NT2/D1 (cell line): ENCODE measurements around the gene SYNDIG1.

Source experiments
- DNase-seq: peaks from one replicate; pipeline ENCODE4 v3.0.0-alpha.2; 2011; ENCODE audit warnings: low read depth, low spot score
- H3K27me3 ChIP-seq: 2 replicates; pipeline ENCODE4 v1.6.0; 2011; ENCODE audit warnings: mild to moderate bottlenecking; ENCODE audit not compliant: insufficient read length, insufficient read depth
- H3K36me3 ChIP-seq: 2 replicates; pipeline ENCODE4 v1.6.1; 2011; ENCODE audit warnings: mild to moderate bottlenecking, low read length, mixed read lengths; ENCODE audit not compliant: insufficient read depth, insufficient read length
- H3K4me1 ChIP-seq: 2 replicates; pipeline ENCODE4 v1.5.1; 2011; ENCODE audit not compliant: insufficient read depth, insufficient read length
- H3K4me3 ChIP-seq: 2 replicates; pipeline ENCODE4 v1.5.1; 2011; ENCODE audit warnings: low read depth; ENCODE audit not compliant: insufficient read length
- H3K9ac ChIP-seq: 2 replicates; pipeline ENCODE4 v1.6.0; 2011; ENCODE audit warnings: low read depth; ENCODE audit not compliant: insufficient read length
- H3K9me3 ChIP-seq: 2 replicates; pipeline ENCODE4 v1.5.1; 2011; ENCODE audit warnings: mild to moderate bottlenecking, low read length; ENCODE audit not compliant: insufficient read depth
- SUZ12 ChIP-seq: IDR thresholded peaks from 2 replicates; pipeline ENCODE4 v1.6.1; 2011; ENCODE audit not compliant: insufficient read length, insufficient read depth; ENCODE audit errors: extremely low read depth
- YY1 ChIP-seq: IDR thresholded peaks from 2 replicates; pipeline ENCODE4 v1.6.1; 2011; ENCODE audit not compliant: insufficient read length, insufficient read depth
- ZNF274 ChIP-seq: IDR thresholded peaks from 2 replicates; pipeline ENCODE4 v1.6.1; 2011; ENCODE audit warnings: mild to moderate bottlenecking, low read depth, low read length

SYNDIG1 gene

GRCh38 chr20:24484081-24484450 lies 14.6 kb downstream of the SYNDIG1 start:
- peaks cover 6% of the 10 kb centered on the region for H3K4me1 ChIP-seq
- no peak overlapping the region for H3K9ac ChIP-seq
- no peak overlapping the region for H3K4me3 ChIP-seq
- DNase-seq: no peak
- no peaks in the 10 kb centered on the region for H3K9me3 ChIP-seq
- TF ChIP-seq ZNF274: no peak
- TF ChIP-seq SUZ12: no peak
- TF ChIP-seq YY1: no peak
- H3K36me3 ChIP-seq: peaks cover 13% of the 10 kb centered on the region
- no peaks in the 10 kb centered on the region for H3K27me3 ChIP-seq

GRCh38 chr20:24485981-24486380 lies 16.6 kb downstream of the SYNDIG1 start:
- Histone ChIP-seq H3K9me3 (no peaks in the 10 kb centered on the region), H3K4me1 (peaks cover 9% of the 10 kb centered on the region), H3K27me3 (no peaks in the 10 kb centered on the region), H3K9ac (no peak overlapping the region), H3K36me3 (peaks cover 19% of the 10 kb centered on the region), H3K4me3 (no peak overlapping the region)
- TF ChIP-seq YY1 (no peak), ZNF274 (no peak), SUZ12 (no peak)
- no peak for DNase-seq

- TF ChIP-seq SUZ12 (no peak), YY1 (no peak), ZNF274 (no peak)
- H3K4me3 ChIP-seq: no peak overlapping the region
- no peak overlapping the region for H3K9ac ChIP-seq
These were observed 17.8 kb downstream of the SYNDIG1 start for GRCh38 chr20:24487240-24487639.

GRCh38 chr20:24487648-24488047 lies 18.2 kb downstream of the SYNDIG1 start:
- no peak for DNase-seq
- H3K36me3 ChIP-seq: peaks cover 19% of the 10 kb centered on the region

More at GRCh38 chr20:24487240-24487639, 17.8 kb downstream of the SYNDIG1 start:
- peaks cover 19% of the 10 kb centered on the region for H3K36me3 ChIP-seq
- H3K9me3 ChIP-seq: no peaks in the 10 kb centered on the region
- no peak for DNase-seq
- no peaks in the 10 kb centered on the region for H3K27me3 ChIP-seq
- H3K4me1 ChIP-seq: peaks cover 16% of the 10 kb centered on the region

GRCh38 chr20:24488064-24488799 lies 18.8 kb downstream of the SYNDIG1 start:
- Histone ChIP-seq H3K4me1 (peaks cover 16% of the 10 kb centered on the region), H3K36me3 (peaks cover 19% of the 10 kb centered on the region), H3K9ac (no peak overlapping the region), H3K9me3 (no peaks in the 10 kb centered on the region), H3K4me3 (no peak overlapping the region), H3K27me3 (no peaks in the 10 kb centered on the region)
- TF ChIP-seq ZNF274: no peak
- no peak for TF ChIP-seq SUZ12
- TF ChIP-seq YY1: no peak
- DNase-seq: no peak

More at GRCh38 chr20:24487648-24488047, 18.2 kb downstream of the SYNDIG1 start:
- Histone ChIP-seq H3K4me3 (no peak overlapping the region), H3K9ac (no peak overlapping the region), H3K4me1 (peaks cover 16% of the 10 kb centered on the region), H3K9me3 (no peaks in the 10 kb centered on the region), H3K27me3 (no peaks in the 10 kb centered on the region)
- TF ChIP-seq SUZ12: no peak
- no peak for TF ChIP-seq YY1
- no peak for TF ChIP-seq ZNF274

- H3K9ac ChIP-seq: no peak overlapping the region
- no peaks in the 10 kb centered on the region for H3K9me3 ChIP-seq
- H3K4me3 ChIP-seq: no peak overlapping the region
- H3K36me3 ChIP-seq: peaks cover 19% of the 10 kb centered on the region
- peaks cover 16% of the 10 kb centered on the region for H3K4me1 ChIP-seq
- TF ChIP-seq ZNF274: no peak
- TF ChIP-seq YY1: no peak
- no peak for TF ChIP-seq SUZ12
- no peak for DNase-seq
- H3K27me3 ChIP-seq: no peaks in the 10 kb centered on the region
These were observed 19.4 kb downstream of the SYNDIG1 start for GRCh38 chr20:24488800-24489175.

- no peak for DNase-seq
These were observed 19.8 kb downstream of the SYNDIG1 start for GRCh38 chr20:24489193-24489592.

More at GRCh38 chr20:24489193-24489592, 19.8 kb downstream of the SYNDIG1 start:
- TF ChIP-seq YY1: no peak
- TF ChIP-seq ZNF274: no peak
- no peak for TF ChIP-seq SUZ12
- H3K4me1 ChIP-seq: peaks cover 19% of the 10 kb centered on the region
- no peaks in the 10 kb centered on the region for H3K27me3 ChIP-seq
- no peaks in the 10 kb centered on the region for H3K9me3 ChIP-seq
- no peak overlapping the region for H3K9ac ChIP-seq
- no peak overlapping the region for H3K4me3 ChIP-seq
- H3K36me3 ChIP-seq: peaks cover 19% of the 10 kb centered on the region
